GM19372 (cell line): ENCODE results near the gene MEPCE.

ENCODE experiments used
- ATAC-seq: cut with Tn5 transposase; IDR thresholded peaks from one replicate; pipeline ENCODE4 v1.9.1; 2021; ENCODE audit warnings: mild to moderate bottlenecking, low read depth, moderate library complexity; ENCODE audit not compliant: unreplicated experiment

MEPCE gene

DNA sequence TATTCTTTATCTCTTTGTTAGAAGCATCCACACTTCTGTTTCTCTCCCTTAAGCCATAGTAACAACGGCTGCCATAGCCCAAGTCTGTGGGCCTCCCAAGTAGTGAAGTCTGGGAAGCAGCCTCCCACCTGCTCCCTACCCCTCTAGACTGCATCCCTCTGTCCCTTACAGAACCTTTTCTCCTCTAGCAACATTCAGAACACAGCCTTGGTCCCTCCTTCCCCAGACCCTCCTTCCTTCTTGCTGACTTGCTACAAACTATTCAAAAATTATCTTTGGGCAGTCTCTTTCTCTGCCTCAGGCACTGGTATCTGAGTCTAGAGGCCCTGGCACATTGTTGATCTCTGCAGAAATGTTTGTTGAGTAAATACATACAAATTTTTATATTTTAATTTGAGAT is 51.8 kb downstream of the MEPCE start:
- ATAC-seq = no peak

DNA sequence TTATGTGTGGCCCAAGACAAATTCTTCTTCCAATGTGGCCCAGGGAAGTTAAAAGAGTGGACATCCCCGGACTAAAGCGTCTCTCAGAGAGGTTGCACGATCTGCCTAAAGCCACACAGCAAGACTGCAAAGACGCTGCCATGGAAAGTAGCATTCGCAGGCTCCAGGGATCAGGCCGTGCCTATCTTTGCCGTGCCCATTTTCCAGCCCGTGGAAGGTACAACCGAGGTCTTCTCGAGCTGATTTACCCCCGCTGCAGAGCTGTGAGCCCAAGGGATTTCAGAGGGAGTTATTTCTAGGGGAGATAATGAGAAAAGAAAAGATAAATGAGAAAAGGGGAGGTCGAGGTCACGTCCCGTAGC is 53.1 kb downstream of the MEPCE start:
- ATAC-seq = no peak

DNA sequence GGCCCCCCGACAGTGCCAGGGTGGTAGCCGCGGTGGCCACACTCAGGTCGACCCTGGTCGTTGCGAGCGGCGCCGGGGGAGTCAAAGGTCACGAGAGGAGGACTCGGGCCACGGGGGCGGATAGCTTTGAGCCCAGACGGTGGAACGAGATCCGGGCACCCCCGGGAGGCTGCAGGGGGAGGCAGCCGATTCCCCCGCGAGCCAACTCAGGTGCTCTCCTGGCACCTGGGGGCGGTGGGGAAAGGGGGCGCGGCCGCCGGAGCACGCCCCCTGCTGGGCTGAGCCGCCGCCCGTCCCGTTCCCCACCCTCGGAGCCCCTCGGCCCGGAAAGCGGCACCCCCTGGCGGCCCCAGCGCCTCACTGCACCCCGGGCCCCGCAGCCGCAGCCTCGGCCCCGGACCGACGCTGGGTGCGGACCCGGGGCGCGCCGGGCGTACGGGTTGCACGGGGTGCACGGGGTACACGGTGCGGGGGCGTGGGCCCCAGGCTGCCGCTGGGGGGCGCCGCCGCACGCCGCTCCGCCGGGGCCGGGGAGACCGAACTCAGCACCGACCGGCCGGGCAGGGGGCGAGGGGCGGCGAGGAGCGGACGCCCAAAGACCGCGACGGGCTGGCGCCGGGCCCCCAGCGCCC is 53.6 kb downstream of the MEPCE start:
- no peak for ATAC-seq
